ENCODE measurements around the gene CCNE1.
A peak's percentile ranks its signal among the peaks of the same experiment; 100 is the strongest.

Gene CCNE1

GRCh38 chr19:29845574-29846176 lies 33.9 kb downstream of the CCNE1 start (continued):
- TF ChIP-seq BCL11A (tag by site-specific recombination; IDR thresholded peaks at IDR 0.05; ENCODE audit: low read depth) (peak; percentile 1; the same call in 1 of the 2 replicates), IKZF3 (tag by site-specific recombination; IDR thresholded peaks at IDR 0.05) (peak; percentile 44; the same call in 1 of the 2 replicates), ZFHX2 (tag by site-specific recombination; conservative IDR thresholded peaks at IDR 0.05) (peak; percentile 33; the same call in 1 of the 2 replicates), ZNF670 (tag by site-specific recombination; IDR thresholded peaks at IDR 0.05; ENCODE audit: low read depth) (no peak), ZNF785 (tag by site-specific recombination; IDR thresholded peaks at IDR 0.05) (no peak), ZSCAN5A (tag by site-specific recombination; IDR thresholded peaks at IDR 0.05) (no peak), MZF1 (tag by site-specific recombination; IDR thresholded peaks at IDR 0.05; ENCODE audit: borderline replicate concordance) (no peak), ZNF48 (tag by site-specific recombination; IDR thresholded peaks at IDR 0.05) (no peak), ZNF221 (tag by site-specific recombination; IDR thresholded peaks at IDR 0.05; ENCODE audit: borderline replicate concordance) (no peak), KLF1 (tag by site-specific recombination; IDR thresholded peaks at IDR 0.05) (peak; percentile 7; the same call in 1 of the 2 replicates), ZNF416 (tag by site-specific recombination; IDR thresholded peaks at IDR 0.05) (no peak), ZNF704 (tag by site-specific recombination; IDR thresholded peaks at IDR 0.05) (no peak), ZNF629 (tag by site-specific recombination; IDR thresholded peaks at IDR 0.05) (no peak; the same call in 1 of the 2 replicates), ZNF148 (tag by site-specific recombination; IDR thresholded peaks at IDR 0.05; ENCODE audit: borderline replicate concordance) (no peak), OSR2 (tag by site-specific recombination; IDR thresholded peaks at IDR 0.05) (peak; percentile 62; the same call in 1 of the 2 replicates), ZNF2 (tag by site-specific recombination; IDR thresholded peaks at IDR 0.05) (no peak; the same call in 1 of the 2 replicates), ZNF76 (tag by site-specific recombination; IDR thresholded peaks at IDR 0.05; ENCODE audit: borderline replicate concordance, low read depth) (peak; percentile 99), ZNF366 (tag by site-specific recombination; conservative IDR thresholded peaks at IDR 0.05) (peak; percentile 76), ZNF555 (tag by site-specific recombination; conservative IDR thresholded peaks at IDR 0.05) (no peak), ZNF792 (tag by site-specific recombination; IDR thresholded peaks at IDR 0.05) (no peak), ZNF621 (tag by site-specific recombination; IDR thresholded peaks at IDR 0.05) (no peak), BCL11B (tag by site-specific recombination; IDR thresholded peaks at IDR 0.05; ENCODE audit: low read depth) (no peak), KLF10 (tag by site-specific recombination; IDR thresholded peaks at IDR 0.05) (no peak), ZNF747 (tag by site-specific recombination; IDR thresholded peaks at IDR 0.05) (no peak), ZBTB17 (tag by site-specific recombination; IDR thresholded peaks at IDR 0.05) (peak; percentile 98), ZSCAN18 (tag by site-specific recombination; IDR thresholded peaks at IDR 0.05) (no peak), ZNF398 (tag by site-specific recombination; IDR thresholded peaks at IDR 0.05) (peak; percentile 49), ZNF146 (tag by site-specific recombination; IDR thresholded peaks at IDR 0.05) (no peak), SP2 (tag by site-specific recombination; IDR thresholded peaks at IDR 0.05) (no peak; the same call in none of the 2 replicates), ZNF626 (tag by site-specific recombination; IDR thresholded peaks at IDR 0.05) (no peak), ZNF433 (tag by site-specific recombination; IDR thresholded peaks at IDR 0.05; ENCODE audit: low read depth) (no peak), ZNF843 (tag by site-specific recombination; IDR thresholded peaks at IDR 0.05) (no peak), ZNF488 (tag by site-specific recombination; IDR thresholded peaks at IDR 0.05) (no peak)

Data from HEK293 (cell line).